ENCODE measurements around the gene SCAF1.

DNA sequence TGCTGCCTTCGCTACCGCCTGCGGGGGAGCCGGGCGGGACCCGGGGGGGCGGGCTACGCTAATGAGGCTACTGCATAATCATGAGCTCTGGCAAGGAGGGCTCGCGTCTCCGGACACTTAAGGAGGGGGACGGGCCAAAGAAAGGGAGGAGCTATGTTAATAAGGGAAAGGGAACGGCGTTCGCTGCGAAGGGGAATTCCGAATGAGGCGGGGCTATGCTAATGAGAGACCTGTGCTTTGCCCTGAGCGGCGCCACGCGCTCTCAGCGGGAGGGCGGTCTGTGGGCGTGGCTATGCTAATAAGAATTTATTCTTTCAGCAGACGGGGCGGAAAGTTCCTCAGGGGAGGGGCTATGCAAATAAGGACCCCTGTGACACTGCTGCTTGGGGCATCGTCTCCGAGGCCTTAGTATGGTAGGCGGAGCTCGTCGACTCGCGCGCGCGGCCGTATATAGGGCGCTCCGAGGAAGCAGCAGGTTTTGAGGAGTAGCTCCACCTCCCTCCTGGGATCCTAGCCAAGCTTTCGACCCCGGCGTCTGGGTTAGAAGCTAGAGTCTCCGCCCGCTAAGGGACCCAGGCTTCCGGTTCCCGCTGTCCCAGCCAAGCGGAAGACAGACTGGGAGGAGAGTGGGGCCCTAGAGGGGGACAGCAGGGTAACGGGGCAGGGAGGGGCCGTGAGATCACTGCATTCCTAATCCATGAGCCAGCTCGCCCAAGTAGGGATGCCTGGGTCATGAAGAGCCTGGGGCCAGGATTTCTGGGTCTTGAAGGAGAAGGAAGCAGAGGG is 1.7 kb upstream of the SCAF1 start, which contains the start of gene RRAS:
- TF ChIP-seq POLR2A (IDR thresholded peaks at IDR 0.05; ENCODE audit: low read depth), result no peak
- no peak for TF ChIP-seq CTCF (IDR thresholded peaks at IDR 0.05)
- TF ChIP-seq POLR2AphosphoS5 (IDR thresholded peaks at IDR 0.05), result peak; percentile 95 to 99

Data from esophagus muscularis mucosa (tissue), 3 donors.